ENCODE results near the gene ARV1.

DNA sequence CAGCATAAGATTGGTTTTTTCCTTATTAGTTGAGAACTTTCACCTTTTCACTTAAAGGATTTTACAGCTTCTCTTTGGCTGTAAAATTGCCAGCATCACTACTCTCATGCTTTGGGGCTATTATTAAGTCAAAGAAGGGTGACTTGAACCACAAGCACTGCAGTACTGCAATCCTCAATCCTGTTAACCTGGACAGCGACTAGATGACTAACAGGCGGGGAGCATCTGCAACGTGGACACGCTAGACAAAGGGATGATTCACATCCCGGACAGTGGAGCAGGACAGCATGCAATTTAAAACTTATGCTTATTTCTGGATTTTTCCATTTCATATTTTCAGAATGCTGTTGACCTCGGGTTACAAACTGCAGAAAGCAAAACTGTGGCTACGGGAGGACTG lies 8.1 kb downstream of the ARV1 start:
- TF ChIP-seq, protein P1, sequence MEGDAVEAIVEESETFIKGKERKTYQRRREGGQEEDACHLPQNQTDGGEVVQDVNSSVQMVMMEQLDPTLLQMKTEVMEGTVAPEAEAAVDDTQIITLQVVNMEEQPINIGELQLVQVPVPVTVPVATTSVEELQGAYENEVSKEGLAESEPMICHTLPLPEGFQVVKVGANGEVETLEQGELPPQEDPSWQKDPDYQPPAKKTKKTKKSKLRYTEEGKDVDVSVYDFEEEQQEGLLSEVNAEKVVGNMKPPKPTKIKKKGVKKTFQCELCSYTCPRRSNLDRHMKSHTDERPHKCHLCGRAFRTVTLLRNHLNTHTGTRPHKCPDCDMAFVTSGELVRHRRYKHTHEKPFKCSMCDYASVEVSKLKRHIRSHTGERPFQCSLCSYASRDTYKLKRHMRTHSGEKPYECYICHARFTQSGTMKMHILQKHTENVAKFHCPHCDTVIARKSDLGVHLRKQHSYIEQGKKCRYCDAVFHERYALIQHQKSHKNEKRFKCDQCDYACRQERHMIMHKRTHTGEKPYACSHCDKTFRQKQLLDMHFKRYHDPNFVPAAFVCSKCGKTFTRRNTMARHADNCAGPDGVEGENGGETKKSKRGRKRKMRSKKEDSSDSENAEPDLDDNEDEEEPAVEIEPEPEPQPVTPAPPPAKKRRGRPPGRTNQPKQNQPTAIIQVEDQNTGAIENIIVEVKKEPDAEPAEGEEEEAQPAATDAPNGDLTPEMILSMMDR (optimal IDR thresholded peaks at IDR 0.05 in 1 of 3, IDR thresholded peaks at IDR 0.05 in 1 of 3, conservative IDR thresholded peaks at IDR 0.05 in 1 of 3; ENCODE audit: extremely low read depth in 1 of 3, insufficient read depth in 2 of 3, low read length in 3 of 3) = no peak
- TF ChIP-seq EZH2 (IDR thresholded peaks at IDR 0.05; ENCODE audit: low read length) = no peak
